Measurements from ENCODE around the gene MYO1D.
"Not testable (repeated sequence)": the region's sequence is repeated elsewhere in the genome, so short reads cannot be mapped to it uniquely, and the experiment has no call there.

The MYO1D gene

GRCh38 chr17:32876417-32877163 is at the start of gene MYO1D:
TSS of gene MYO1D (minus strand) at chr17:32877124. CDS start at chr17:32876872, 252 bp downstream.
- in situ Hi-C loops (cut with MboI; ENCODE audit: low sequenced_read_pairs) = no loop called here

- in situ Hi-C loops (cut with MboI; ENCODE audit: low sequenced_read_pairs) = no loop called here
Observed at GRCh38 chr17:32926183-32926582, 49.3 kb upstream of the MYO1D start.

- in situ Hi-C loops (cut with MboI; ENCODE audit: low sequenced_read_pairs) = not testable (repeated sequence)
Observed at GRCh38 chr17:32923905-32924304, 47.0 kb upstream of the MYO1D start.

GRCh38 chr17:32921017-32921416 is 44.1 kb upstream of the MYO1D start:
- in situ Hi-C loops (cut with MboI; ENCODE audit: low sequenced_read_pairs) = no loop called here

- in situ Hi-C loops (cut with MboI; ENCODE audit: low sequenced_read_pairs) = no loop called here
Observed at GRCh38 chr17:32920293-32920692, 43.4 kb upstream of the MYO1D start.

- in situ Hi-C loops (cut with MboI; ENCODE audit: low sequenced_read_pairs) = not testable (repeated sequence)
Observed at GRCh38 chr17:32919876-32920275, 43.0 kb upstream of the MYO1D start.

GRCh38 chr17:32917842-32918241 is 40.9 kb upstream of the MYO1D start:
- in situ Hi-C loops (cut with MboI; ENCODE audit: low sequenced_read_pairs) = no loop called here

- in situ Hi-C loops (cut with MboI; ENCODE audit: low sequenced_read_pairs) = no loop called here
Observed at GRCh38 chr17:32917081-32917480, 40.2 kb upstream of the MYO1D start.

- in situ Hi-C loops (cut with MboI; ENCODE audit: low sequenced_read_pairs) = no loop called here
Observed at GRCh38 chr17:32916134-32916533, 39.2 kb upstream of the MYO1D start.

GRCh38 chr17:32915245-32915644 is 38.3 kb upstream of the MYO1D start:
- in situ Hi-C loops (cut with MboI; ENCODE audit: low sequenced_read_pairs) = no loop called here

GRCh38 chr17:32914181-32914580 is 37.3 kb upstream of the MYO1D start:
- in situ Hi-C loops (cut with MboI; ENCODE audit: low sequenced_read_pairs) = no loop called here

GRCh38 chr17:32913593-32913992 is 36.7 kb upstream of the MYO1D start:
- in situ Hi-C loops (cut with MboI; ENCODE audit: low sequenced_read_pairs) = no loop called here

- in situ Hi-C loops (cut with MboI; ENCODE audit: low sequenced_read_pairs) = no loop called here
Observed at GRCh38 chr17:32912218-32912897, 35.4 kb upstream of the MYO1D start.

GRCh38 chr17:32910769-32911168 is 33.8 kb upstream of the MYO1D start:
- in situ Hi-C loops (cut with MboI; ENCODE audit: low sequenced_read_pairs) = no loop called here

- in situ Hi-C loops (cut with MboI; ENCODE audit: low sequenced_read_pairs) = no loop called here
Observed at GRCh38 chr17:32909787-32910369, 33.0 kb upstream of the MYO1D start.

- in situ Hi-C loops (cut with MboI; ENCODE audit: low sequenced_read_pairs) = no loop called here
Observed at GRCh38 chr17:32907583-32907982, 30.7 kb upstream of the MYO1D start.

GRCh38 chr17:32904891-32905290 is 28.0 kb upstream of the MYO1D start:
- in situ Hi-C loops (cut with MboI; ENCODE audit: low sequenced_read_pairs) = no loop called here

GRCh38 chr17:32903774-32904673 is 27.1 kb upstream of the MYO1D start:
- in situ Hi-C loops (cut with MboI; ENCODE audit: low sequenced_read_pairs) = no loop called here

- in situ Hi-C loops (cut with MboI; ENCODE audit: low sequenced_read_pairs) = no loop called here
Observed at GRCh38 chr17:32901743-32902142, 24.8 kb upstream of the MYO1D start.

- in situ Hi-C loops (cut with MboI; ENCODE audit: low sequenced_read_pairs) = no loop called here
Observed at GRCh38 chr17:32899236-32900013, 22.5 kb upstream of the MYO1D start.

Measured in HL-60/S4 treated with retinoic acid at 250 ng/mL for 4 days and 3 days (cell line).